Measurements from ENCODE around the gene ZBTB16. TPM values are rescaled to one million over a fixed set of nuclear protein-coding genes. Genes with fewer than 3 reads are reported as not detected.

Gene ZBTB16
- total and polyA plus RNA-seq, 2 of the 13 experiments (the other 11 are each of a cell fraction or from before 2014, with no cell fraction given), result not detected

GRCh38 chr11:114246321-114247069 lies 187.0 kb downstream of the ZBTB16 start:
- Histone ChIP-seq H3K27ac (ENCODE audit: extremely low read length, insufficient read depth, low read length) (no peak overlapping the region), H3K4me3 (replicated peaks in 1 of 3; ENCODE audit: insufficient read depth in 1 of 3, low read depth in 2 of 3, low read length in 3 of 3) (no peak overlapping the region), H2AFZ (ENCODE audit: low read length) (no peak overlapping the region), H3K9me3 (ENCODE audit: low read length) (no peaks in the 10 kb centered on the region), H4K20me1 (ENCODE audit: insufficient read depth, low read length) (no peaks in the 10 kb centered on the region), H3K9ac (ENCODE audit: insufficient read depth, low read depth, low read length) (no peak overlapping the region), H3K79me2 (ENCODE audit: insufficient read depth, low read length) (no peaks in the 10 kb centered on the region), H3K36me3 (replicated peaks in 1 of 2; ENCODE audit: control insufficient read depth in 1 of 2, insufficient read depth in 2 of 2, low read length in 2 of 2) (no peaks in the 10 kb centered on the region), H3K27me3 (ENCODE audit: control insufficient read depth in 1 of 2, insufficient read depth in 2 of 2, low read length in 2 of 2) (peaks cover 1 to 11% of the 10 kb centered on the region in 2 experiments; a peak in 2 of 5 replicates), H3K4me1 (ENCODE audit: insufficient read depth, low read length) (no peaks in the 10 kb centered on the region), H3K4me2 (ENCODE audit: low read depth, low read length) (no peak overlapping the region)
- no peak for TF ChIP-seq ZNF264 (CRISPR knock-in tag; IDR thresholded peaks at IDR 0.05)
- no peak for TF ChIP-seq NCOR1 (IDR thresholded peaks at IDR 0.05; ENCODE audit: borderline replicate concordance, low read length)
- no peak for TF ChIP-seq MBD4 (IDR thresholded peaks at IDR 0.05; ENCODE audit: borderline replicate concordance, low read length)
- no peak for TF ChIP-seq ZNF710 (CRISPR knock-in tag; IDR thresholded peaks at IDR 0.05; ENCODE audit: borderline replicate concordance)
- BruUV-seq (replicated peaks), result no TSS peak
- ChIA-PET POLR2A (no interaction called here), CTCF (ENCODE audit: low intra/inter-chr PET ratio, low total read pairs) (no interaction called here)
- DNase-seq (ENCODE audit: low spot score), result no peak
- intact Hi-C loops (cut with micrococcal nuclease; ENCODE audit: unreplicated experiment) (no loop called here), in situ Hi-C loops (cut with HindIII; ENCODE audit: extremely low pct_ligation_motif_present, low pct_unique_long_range_greater_than_20kb) (no loop called here)
- 67% methylated on average over 7 of the region's 8 CpGs for WGBS (ENCODE audit: low lambda C conversion rate)
- no peak for ATAC-seq
- FAIRE-seq, result no peak

GRCh38 chr11:114247070-114247789 lies 187.7 kb downstream of the ZBTB16 start:
- intact Hi-C loops (cut with micrococcal nuclease; ENCODE audit: unreplicated experiment), result no loop called here
- no peaks in the 10 kb centered on the region for H3K36me3 ChIP-seq (replicated peaks in 1 of 2; ENCODE audit: control insufficient read depth in 1 of 2, insufficient read depth in 2 of 2, low read length in 2 of 2)
- POLR2A ChIA-PET, result no interaction called here
- no peak for TF ChIP-seq ZNF570 (CRISPR knock-in tag; IDR thresholded peaks at IDR 0.05; ENCODE audit: borderline replicate concordance)
- WGBS (ENCODE audit: low lambda C conversion rate), result 58% methylated on average over 10 of the region's 11 CpGs
- no peak for FAIRE-seq
- H3K27ac ChIP-seq (ENCODE audit: extremely low read length, insufficient read depth, low read length), result no peak overlapping the region
- no peaks in the 10 kb centered on the region for H3K79me2 ChIP-seq (ENCODE audit: insufficient read depth, low read length)
- H3K4me1 ChIP-seq (ENCODE audit: insufficient read depth, low read length), result no peaks in the 10 kb centered on the region
- H3K4me2 ChIP-seq (ENCODE audit: low read depth, low read length), result no peak overlapping the region
- H3K27me3 ChIP-seq (ENCODE audit: control insufficient read depth in 1 of 2, insufficient read depth in 2 of 2, low read length in 2 of 2), result peaks cover 1 to 11% of the 10 kb centered on the region in 2 experiments; a peak in 2 of 5 replicates
- no peak overlapping the region for H3K4me3 ChIP-seq (replicated peaks in 1 of 3; ENCODE audit: insufficient read depth in 1 of 3, low read depth in 2 of 3, low read length in 3 of 3)
- no peaks in the 10 kb centered on the region for H4K20me1 ChIP-seq (ENCODE audit: insufficient read depth, low read length)
- in situ Hi-C loops (cut with HindIII; ENCODE audit: extremely low pct_ligation_motif_present, low pct_unique_long_range_greater_than_20kb), result no loop called here
- no TSS peak for BruUV-seq (replicated peaks)
- no peaks in the 10 kb centered on the region for H3K9me3 ChIP-seq (ENCODE audit: low read length)
- no peak for DNase-seq (ENCODE audit: low spot score)
- no peak for ATAC-seq
- CTCF ChIA-PET (ENCODE audit: low intra/inter-chr PET ratio, low total read pairs), result no interaction called here
- H2AFZ ChIP-seq (ENCODE audit: low read length), result no peak overlapping the region
- no peak overlapping the region for H3K9ac ChIP-seq (ENCODE audit: insufficient read depth, low read depth, low read length)

Measured in HepG2 (cell line).